Fibroblast of the aortic adventitia (primary cell): ENCODE data around the gene GPD2. TPM values are rescaled to one million over a fixed set of nuclear protein-coding genes. Genes with fewer than 3 reads are reported as not detected.

ENCODE experiments used
- DNase-seq: peaks from one replicate; pipeline ENCODE4 v3.0.0-alpha.2; 2010; ENCODE audit warnings: low read depth
- H3K4me3 ChIP-seq: 2 replicates; pipeline ENCODE4 v1.5.1; 2011; ENCODE audit warnings: low read depth, mild to moderate bottlenecking, control low read depth, low read length, moderate library complexity
- total RNA-seq: library from RNA; depleted of rRNA; stranded (reverse); fragments of >200 nt; gene quantifications from 2 replicates; pipeline ENCODE4 v1.2.3, GENCODE V29; 2012; ENCODE audit warnings: low replicate concordance
- TF ChIP-seq, protein P1 (sequence below): IDR thresholded peaks from 2 replicates; pipeline ENCODE4 v1.5.1; 2011; ENCODE audit warnings: mild to moderate bottlenecking, low read length, control low read depth, inconsistent platforms; ENCODE audit not compliant: insufficient read depth

Gene GPD2
- total RNA-seq, 1 donor, result 89.7 TPM

DNA sequence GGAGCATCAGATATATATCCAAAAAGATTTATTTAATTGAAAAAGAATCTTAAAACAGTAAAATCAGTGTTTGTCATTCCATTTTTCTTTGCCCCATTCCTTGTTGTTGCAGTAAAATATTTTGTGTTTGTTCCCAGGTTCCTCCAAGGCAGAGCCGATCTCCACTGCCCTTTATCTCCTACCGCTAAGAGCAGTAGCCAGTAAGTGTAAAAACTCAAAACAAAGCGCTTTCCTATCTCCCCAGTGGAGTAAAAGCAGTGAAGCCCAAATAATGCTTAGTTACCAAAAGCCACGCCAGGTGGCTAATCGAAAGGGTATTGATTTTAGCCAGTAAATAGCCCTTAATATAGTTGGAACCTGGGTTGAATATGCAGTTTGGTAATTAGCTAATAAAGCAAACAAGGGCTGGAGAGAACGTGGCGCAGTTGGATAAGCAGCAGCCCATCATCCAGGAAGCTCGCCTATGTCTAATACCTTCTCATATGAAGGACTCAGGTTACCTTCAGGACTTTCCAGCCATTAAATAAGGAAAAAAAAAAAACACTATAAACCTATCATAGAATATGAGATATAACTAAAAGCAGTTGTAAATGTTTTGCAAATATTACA lies 12.4 kb upstream of the GPD2 start:
- DNase-seq, result no peak
- H3K4me3 ChIP-seq, result no peak overlapping the region
- TF ChIP-seq, protein P1, sequence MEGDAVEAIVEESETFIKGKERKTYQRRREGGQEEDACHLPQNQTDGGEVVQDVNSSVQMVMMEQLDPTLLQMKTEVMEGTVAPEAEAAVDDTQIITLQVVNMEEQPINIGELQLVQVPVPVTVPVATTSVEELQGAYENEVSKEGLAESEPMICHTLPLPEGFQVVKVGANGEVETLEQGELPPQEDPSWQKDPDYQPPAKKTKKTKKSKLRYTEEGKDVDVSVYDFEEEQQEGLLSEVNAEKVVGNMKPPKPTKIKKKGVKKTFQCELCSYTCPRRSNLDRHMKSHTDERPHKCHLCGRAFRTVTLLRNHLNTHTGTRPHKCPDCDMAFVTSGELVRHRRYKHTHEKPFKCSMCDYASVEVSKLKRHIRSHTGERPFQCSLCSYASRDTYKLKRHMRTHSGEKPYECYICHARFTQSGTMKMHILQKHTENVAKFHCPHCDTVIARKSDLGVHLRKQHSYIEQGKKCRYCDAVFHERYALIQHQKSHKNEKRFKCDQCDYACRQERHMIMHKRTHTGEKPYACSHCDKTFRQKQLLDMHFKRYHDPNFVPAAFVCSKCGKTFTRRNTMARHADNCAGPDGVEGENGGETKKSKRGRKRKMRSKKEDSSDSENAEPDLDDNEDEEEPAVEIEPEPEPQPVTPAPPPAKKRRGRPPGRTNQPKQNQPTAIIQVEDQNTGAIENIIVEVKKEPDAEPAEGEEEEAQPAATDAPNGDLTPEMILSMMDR, result no peak

DNA sequence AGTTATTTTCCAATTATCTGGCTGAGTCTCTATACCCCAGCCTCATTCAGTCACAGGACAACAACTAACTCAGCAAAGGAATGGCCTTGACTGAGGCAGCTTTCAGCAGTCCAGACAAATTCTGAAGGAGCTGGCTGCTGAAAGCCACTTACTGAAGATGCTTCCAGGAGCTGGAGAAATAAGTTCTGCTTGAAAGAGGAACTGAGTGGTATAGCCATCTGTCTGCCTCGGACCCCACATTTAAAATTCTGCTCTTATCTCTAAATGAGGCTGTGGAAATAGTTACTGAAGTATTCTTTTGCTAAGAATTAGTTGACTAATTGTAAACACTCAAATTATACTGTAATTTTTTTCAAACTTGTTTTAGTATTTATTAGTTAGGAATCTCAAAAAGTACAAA lies 9.1 kb upstream of the GPD2 start:
- no peak for DNase-seq
- TF ChIP-seq, protein P1, result no peak

DNA sequence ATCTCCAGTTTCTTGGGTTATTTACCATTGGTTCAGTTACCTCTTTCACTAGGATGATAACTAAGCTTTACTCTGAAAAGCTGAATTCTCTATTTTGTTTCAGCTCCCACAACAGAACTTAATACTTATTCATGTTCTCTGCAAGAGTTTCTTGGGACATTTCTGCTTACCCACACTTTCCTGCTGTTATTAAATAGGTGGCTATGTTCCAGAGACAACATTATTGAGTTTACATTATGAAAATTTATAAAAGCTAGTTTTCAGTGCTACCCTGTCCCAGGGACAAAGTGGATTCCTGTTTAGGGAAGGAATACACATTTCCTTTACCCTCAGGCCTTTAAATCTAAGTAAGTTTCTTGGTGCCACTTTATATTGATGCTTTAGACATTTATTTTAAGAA lies 7.0 kb upstream of the GPD2 start:
- TF ChIP-seq, protein P1, result no peak
- DNase-seq, result no peak
- no peak overlapping the region for H3K4me3 ChIP-seq

More for the DNA sequence above, 9.1 kb upstream of the GPD2 start:
- no peak overlapping the region for H3K4me3 ChIP-seq

DNA sequence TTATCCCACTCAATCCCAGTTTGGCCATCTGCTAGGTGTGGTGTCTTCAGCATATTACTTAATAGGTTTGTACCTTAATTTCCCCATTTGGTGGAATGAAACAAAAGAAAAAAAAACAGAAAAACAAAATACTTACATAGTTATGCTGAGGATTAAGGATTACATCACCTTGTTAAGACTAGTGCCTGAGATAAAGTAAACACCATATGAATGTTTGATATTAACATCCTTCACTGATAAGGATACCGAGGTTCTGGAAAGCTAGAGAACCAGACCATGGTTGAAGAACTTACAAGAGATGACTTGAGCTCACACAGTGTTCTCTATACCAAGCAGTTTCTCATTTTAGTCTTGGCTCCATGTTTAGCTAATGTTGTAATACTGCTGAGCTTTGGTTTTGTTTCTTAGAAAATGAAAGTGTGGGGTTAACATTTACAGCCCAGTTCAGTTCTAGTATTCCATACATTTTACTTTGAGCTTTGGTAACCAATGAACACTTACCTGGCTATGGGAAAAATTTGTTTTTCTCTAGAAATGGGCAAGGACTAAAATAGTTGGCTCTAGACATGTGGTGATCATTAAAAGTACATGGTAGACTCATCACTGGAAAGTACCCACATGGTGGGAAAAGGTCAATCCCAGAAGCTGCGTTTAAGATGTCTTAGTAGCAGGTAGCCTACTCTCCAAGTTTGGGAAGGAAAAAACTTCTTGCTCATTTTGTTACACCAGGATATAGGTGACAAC lies 5.8 kb upstream of the GPD2 start:
- TF ChIP-seq, protein P1, result no peak
- H3K4me3 ChIP-seq, result no peak overlapping the region
- DNase-seq, result no peak

DNA sequence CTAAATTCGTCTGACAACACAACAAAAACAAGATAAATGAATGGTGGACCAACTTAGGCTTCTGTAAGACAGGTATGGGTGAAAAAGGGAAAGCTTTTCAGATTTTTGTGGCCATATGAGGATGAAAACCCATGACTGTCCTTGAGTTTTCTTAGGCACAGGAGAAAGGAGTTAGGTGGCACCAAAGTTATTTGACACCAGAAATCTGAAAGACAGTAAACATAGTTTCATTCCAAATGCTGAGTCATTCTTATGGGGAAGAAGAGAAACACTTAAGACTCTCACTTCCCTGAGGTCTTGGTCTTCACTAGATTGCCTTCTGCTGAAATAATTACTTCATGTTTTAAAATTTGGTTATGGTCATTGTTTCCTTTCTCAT lies 5.2 kb upstream of the GPD2 start:
- no peak overlapping the region for H3K4me3 ChIP-seq
- TF ChIP-seq, protein P1, result no peak
- peak; percentile 62 for DNase-seq

DNA sequence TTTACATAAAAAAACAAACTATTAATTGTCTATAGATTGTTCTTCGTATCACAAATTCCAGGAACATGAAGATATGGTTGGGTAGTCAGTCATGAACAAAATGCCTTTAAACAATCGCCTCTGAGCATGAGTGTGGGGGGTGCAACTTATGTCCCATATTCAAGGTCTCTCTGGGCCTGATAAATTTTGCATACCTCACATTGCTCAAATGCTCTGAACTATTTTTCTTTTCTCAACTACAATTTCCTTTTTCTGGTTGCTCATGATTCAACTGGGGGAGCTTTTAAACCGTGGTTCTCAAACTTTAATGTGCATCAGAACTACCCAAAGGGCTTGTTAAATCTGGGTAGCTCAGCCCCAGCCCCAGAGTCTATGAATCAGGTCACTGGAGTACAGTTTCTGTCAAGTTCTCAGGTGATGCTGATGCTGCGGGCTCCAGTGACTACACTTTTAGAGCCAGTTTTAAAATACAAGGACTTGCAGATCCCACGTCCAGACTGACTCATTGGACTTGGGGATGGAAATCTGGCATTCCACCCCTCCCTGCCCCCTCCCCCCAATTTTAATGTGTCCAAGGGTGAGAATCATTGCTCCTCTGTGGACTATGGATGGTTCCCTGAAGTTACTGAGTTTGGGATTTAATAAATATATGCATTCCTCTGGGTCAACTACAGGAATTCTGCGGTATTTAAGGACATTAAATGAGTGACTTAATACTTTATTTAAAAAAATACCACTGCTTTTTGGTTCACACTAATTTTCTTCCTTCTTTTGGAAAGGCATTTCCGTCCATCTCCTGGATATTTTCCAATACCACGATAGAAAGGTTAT lies 1.5 kb upstream of the GPD2 start:
- TF ChIP-seq, protein P1, result no peak
- no peak overlapping the region for H3K4me3 ChIP-seq
- DNase-seq, result peak; percentile 35
